GM18498 (cell line): ENCODE data around the gene EFEMP1.

ENCODE experiments used
- ATAC-seq: cut with Tn5 transposase; IDR thresholded peaks from one replicate; pipeline ENCODE4 v1.9.1; 2021; ENCODE audit warnings: mild to moderate bottlenecking, moderate library complexity; ENCODE audit not compliant: unreplicated experiment

EFEMP1 gene

DNA sequence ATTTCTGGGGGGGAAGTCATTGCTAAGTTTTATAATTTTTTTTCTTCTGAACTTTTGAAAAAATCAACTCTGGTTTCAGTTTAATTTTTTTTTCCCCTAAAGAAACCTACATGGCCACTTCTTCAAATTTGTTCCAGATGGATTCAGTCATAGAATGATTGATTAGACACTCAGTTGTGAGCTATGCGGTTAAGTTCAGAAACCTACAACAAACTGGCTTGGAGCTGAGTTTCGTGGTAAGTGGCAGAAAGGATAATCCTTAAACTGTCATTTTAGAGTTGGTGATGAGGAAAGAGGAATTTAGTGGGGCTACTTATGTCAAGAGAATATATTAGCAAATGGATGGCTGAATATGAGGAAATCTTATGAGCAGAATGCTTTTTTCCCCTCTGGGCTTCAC, 23.7 kb downstream of the EFEMP1 start:
- no peak for ATAC-seq

DNA sequence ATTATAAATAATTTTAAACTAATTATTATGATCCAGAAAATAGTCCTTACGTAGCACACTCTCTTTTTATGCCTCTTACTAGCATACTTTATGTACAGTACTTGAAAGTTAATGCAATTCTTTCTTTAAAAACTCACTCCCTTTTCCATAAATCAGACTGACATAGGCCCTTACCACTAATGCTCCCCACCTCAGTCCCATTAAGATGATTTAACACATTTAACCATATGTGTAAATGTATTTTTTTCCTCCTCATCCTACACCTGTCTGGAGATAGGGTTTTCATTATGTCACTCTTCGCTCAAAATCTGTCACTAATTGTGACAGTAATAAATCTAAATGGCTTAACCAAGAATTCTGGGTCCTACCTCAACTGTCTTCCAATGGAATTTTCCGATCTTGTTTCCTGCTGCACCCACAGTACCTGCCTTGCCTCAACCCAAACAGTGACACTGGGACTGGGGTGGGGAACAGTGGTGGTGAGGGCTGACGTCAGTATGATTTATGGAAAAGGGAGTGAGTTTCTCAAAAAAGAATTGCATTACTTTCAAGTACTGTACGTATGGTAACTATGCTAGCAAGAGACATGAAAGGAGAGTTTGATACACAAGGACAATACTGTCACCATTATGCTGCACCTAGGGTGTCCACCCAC, 25.1 kb downstream of the EFEMP1 start:
- ATAC-seq: no peak

DNA sequence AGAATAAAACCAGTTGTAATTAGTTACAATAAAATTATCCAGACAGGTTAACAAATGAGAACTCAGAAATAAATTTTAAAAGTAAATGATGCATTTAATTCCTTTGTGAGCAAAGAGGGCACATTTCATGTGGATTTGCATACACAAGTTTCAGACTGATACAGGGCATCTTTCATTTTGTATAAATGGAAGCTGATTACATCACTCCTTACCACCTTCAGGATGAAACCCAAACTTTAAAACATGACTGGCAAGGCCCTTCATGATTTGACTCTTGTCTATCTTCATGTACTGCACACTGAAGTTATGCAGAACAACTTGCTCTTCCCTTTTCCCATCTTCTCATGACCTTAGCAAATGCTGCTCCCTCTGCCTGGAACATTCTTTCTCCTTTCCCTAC, 26.9 kb downstream of the EFEMP1 start:
- no peak for ATAC-seq

DNA sequence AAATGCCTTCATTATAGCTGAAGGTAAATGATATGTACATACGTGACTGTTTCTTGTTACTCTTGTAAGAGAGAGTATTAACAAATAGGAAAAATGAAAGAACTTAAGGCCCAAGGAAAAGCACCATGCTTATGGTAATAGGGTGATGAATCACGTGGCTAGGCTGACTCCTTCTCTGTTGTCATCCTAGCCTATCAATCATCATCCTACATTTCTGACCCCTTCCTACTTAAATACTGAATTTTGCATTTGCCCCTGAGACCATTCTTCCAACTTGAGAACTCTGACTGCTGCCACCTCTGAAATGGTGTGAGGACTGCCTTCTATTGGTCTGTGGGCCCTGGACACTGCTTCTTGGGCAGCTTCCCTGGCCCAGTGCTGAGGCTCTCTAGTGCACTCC, 28.9 kb downstream of the EFEMP1 start:
- no peak for ATAC-seq

DNA sequence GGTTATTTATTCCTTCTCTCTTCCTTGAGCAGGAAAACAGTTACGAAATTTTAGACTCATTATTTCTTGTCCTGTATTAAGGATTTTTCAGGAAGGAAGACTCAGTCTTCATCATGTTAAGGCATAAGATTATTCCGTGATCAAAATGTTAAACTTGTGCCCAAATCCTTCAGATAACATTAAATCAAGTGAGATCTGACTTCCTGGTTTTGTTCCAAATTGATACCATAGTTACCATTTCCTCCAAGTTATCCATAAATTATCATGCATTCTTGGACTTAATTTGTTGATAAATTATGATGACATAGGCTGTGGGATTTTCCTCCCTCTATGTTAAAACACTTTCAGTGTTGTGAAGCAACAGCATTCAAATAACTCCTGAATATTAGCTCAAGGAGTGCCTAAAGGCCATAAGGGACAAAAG, 31.9 kb downstream of the EFEMP1 start:
- no peak for ATAC-seq

DNA sequence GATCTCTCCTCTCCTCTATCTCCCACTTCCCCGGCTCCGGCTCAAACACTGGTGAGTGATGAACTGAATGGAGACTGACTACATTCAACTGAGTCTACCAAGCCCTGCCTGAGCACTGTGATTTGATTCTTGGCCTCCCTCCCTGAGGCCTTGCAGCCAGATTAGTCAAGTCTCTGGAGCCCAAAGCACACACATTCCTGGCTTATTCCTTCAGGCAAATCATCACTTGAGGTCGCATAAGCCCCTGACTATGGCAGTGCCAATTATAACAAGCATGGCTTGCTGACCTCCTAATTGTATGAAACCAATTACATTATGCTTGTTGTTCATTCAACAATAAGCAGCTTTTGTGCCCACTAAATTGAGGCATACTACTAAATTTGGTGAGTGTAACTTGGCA, 34.6 kb downstream of the EFEMP1 start:
- no peak for ATAC-seq

DNA sequence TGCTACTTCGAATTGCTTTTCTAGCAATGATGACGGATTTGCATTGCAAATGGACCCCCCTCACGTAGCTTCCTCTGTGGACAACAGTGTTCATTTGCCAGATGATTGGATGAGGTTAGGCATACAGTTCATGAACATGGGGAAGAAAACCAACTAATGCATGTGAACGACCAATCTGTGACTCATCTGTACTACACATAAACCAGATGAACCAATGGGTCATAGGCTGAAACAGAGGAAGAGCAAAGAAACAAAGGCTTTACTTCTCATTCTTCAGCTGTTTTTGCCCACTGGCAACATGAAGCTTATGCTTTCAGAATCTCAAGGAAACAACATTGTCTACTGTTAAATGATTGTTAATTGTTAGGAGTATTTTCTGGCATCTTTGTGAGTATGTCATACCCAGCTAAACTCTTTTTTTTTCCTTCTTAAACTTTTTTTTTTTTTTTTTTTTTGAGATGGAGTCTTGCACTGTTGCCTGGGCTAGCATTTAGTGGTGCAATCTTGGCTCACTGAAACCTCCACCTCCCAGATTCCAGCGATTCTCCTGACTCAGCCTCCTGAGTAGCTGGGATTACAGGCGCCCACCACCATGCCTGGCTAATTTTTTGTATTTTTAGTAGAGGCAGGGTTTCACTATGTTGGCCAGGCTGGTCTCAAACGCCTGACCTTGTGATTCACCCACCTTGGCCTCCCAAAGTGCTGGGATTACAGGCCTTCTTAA, 35.5 kb downstream of the EFEMP1 start:
- no peak for ATAC-seq

DNA sequence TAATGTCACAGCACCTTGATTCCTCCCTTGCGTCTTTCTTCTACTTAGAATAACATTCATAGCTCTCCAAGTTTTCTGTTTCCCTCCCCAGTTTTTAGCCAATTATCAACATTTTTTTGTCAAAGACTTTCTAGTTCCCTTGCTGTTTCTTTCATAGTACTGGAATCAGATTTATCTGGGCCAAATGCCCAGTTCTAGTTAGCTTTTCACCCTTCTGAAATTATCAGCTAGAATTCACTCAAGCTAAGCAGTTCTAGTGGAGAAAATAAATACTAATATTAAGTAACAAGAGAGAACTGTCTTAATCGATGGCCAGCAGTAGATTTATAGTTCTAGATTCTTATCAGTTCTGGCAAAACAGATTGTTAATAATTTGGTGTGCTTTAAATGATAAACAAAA, 36.2 kb downstream of the EFEMP1 start:
- ATAC-seq: no peak

DNA sequence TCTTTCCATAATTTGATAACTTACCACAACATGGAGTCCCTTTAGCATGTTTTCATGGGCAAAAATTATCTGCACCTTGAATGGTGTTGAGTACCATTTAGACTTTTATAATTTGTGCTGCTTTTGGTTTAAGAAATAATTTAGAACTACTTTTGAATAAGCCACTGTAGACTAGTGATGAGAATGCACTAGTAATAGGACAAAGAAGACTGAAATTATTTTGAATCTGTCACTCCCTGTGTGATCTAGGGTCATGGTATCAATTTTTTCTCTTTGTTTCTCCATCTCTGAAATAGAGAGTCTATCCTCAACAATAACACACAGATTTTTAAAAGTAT, 37.7 kb downstream of the EFEMP1 start:
- ATAC-seq: no peak

DNA sequence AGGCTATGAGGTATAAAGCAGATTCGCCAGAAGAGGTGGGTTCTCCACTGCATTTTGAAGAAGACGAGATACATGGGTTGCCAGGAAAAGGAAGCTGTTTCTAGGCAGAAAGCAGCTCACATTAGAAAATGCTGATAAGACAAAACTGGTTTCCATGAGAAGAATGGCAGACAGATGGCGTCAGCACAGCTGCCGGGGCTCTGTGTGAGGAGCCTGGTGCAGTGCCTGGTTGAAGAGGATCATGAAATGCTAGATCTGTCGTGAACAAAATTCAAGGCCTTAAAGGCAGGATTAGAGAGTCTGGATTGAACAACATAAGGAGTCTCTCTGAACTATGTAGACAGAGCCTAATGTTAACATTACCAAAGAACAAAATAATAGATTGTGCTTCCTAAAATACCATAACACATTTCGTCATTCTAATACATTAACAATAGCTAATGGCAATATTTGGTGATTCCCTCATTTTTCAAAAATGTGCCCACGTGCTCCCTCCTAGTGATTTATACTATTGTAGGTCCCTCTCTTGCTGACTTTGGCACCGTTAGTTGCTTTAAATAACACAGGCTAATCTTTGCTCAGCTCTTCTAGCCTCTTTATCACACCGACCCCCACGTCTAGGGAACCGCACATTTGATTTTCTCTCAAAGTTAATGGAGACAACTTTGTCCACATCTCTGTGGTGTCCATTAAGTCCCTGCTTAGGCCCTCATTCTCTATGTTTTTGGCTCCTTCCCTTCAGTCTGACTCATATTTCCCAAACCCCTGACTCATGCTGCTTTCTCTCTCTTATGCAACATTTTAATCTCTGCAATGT, 38.2 kb downstream of the EFEMP1 start:
- ATAC-seq: no peak

DNA sequence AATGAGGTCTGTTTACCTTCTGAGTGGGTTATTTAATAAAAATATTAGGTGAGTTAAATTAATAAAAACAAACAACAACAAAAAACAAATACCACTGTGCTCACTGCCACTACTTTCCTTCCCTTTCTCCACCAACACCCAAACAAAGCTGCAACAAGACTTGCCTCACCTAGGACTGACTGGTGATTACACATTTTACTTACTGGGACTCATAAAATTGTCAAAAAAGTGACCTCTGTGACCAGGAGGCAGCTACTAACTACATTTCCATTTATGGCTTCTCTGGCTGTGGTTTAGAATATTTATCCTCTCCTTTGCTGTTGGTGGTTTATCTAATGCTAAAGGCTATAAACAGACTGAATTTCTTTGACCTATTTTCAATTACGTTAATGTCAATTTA, 39.8 kb downstream of the EFEMP1 start:
- ATAC-seq: no peak

DNA sequence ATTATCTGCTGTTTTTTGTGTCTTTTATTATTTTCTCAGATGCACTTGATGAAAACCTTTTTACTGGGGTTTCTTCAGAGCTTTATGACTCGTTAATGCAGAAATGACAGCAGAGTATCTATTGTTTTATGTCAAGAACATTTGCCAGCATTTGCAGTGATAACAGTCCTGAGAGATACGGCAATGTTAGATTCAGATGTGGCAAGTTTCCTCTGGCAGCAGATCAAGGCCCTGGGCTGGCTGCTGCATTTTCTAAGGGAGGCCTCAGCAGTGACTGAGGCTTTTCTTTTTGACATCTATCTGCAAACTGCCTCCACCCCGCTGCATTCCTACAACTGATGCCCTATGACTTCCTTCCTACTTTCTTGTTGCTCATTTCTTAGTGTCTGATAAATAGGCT, 40.2 kb downstream of the EFEMP1 start:
- ATAC-seq: no peak

DNA sequence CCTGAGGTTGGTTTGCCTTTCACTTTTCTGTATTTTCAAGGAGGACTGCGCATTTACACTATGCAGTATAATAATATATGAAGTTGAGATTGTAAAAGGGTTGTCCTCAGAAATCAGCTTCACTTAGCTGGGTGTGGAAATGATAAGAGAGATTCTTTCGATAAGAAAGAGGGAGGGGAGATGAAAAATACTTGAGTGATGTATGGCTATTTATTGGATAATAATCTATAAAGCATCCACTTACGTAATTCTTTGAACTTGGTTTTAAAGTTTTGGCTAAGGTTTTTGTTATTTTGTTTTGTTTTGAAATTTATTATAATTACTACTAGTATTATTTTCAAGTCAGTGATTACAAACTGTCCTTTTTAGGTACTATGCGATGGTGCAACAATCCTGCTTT, 40.6 kb downstream of the EFEMP1 start:
- ATAC-seq: no peak

DNA sequence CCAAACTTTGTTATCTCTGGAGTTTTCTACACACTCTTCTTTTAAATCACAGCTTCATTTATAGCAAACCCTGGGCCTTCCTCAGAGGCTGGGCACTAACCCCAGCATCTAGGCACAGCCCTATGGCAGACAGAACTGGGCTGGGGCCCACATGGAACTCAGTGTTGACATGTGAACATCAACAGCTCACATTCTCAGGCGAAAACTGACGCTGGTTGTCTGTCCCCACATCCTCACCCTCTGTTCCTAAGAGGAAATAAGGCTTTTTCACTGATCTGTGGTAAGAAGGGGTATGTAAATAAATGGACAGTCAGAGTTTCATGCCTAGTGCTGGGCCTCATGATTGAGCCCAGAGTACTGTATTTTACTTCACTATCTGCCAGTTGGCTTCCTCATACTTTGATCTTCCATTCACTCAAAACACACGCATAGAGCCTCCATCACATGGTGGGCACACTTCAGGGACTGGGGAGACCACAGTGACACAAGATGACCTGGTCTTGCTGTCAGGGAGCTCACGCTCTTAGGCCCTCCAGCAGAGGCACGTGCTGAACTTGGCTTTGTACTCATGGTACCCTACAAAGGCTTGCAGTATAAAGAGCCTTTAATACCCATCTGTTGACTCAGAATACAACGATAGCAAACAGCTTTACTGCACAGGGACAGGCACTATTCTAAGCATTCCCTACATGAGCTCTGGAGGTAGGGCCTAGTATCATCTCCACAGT, 43.0 kb downstream of the EFEMP1 start:
- ATAC-seq: no peak

DNA sequence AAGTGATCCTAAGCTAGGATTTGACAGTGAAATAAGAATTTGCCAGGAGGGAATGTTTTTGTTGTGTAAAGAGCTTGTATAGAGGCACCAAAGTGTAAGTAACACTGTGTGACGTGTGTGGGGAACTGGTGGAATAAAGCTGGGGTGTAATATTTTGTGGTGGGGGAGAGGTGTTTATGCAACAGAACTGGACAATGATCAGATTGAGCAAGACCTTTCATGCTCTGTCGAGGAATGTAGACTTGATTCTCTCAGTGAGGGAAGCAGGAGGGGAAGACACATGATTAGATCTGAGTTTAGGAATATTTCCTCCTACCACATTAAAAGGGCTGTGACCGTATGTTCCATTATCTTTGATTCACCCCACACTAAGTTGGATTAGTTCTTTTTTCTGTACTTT, 43.6 kb downstream of the EFEMP1 start:
- no peak for ATAC-seq

DNA sequence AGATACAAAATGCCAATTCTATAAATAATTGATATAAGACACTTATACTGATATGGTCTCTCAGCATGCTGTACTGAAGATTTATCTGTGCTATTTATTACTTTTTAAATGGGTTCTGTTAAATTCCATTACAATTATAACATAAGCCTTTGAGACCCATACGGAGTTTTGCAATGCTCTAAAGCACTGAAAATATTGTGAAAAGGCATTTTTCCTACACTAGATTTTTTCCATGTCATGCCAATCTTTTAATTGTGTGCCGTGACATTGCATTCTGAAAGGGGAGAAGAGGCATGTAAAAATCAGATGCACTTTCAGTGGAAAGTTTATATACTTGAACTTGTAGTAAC, 46.5 kb downstream of the EFEMP1 start:
- ATAC-seq: no peak

DNA sequence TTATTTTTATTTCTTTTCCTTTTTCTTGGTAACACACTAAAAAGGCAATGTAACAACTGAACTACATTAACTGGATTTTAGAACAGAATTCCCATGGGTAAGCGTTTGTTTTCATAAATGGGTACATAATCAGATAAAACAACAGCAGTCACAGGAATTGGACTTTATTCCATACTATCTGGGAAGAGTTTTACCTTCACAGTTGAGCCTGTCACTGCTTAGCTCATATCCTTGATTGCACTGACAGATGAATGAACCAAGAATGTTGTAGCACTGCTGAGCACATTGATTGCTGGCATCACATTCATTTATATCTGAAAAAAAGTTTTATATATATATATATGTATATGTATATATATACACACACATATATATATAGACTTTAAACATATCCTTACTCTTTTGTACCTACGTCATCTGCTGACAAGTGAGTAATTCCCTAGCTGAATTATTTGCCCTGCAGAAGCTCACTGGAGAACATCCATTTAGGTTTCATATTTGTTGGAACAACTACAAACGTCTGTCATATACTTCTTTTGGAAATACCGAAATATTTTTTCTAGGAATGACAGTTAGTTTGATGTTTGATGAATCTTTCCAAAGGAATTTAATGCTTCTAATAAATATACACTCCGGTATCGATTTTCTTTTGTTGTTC, 47.0 kb downstream of the EFEMP1 start:
- ATAC-seq: no peak

DNA sequence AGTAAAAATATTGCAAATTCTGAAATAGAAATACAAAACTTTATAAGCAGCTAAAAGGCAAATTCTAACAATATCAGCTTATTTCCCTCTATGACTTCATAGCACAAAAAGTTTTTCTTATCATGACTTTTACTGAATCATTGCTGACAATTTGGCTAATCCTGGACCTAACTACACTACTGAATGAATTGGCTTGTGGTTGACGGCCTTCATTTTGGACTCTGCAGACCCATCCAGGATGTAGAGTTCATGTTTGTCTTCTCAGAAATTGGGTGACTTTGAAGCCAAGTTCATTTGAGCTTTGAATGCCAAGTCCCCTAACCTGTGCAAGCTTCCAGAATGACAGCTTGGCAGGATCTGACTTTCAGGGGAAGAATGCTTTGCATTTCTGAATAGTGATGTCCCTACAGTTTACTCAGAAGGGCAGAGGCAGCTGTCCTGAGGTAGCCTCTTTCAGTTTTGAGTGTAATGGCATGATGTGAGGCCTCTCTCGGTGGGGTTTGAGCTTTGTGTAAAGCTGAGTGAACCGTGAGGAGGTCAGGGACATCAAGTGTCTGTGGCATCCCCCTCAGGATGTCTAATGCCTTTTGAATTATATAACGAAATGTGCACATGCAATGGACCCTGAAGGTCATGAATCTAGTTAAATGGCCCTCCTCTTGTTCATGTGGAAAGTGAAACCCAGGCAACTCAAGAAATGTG, 48.0 kb downstream of the EFEMP1 start:
- peak; percentile 76 for ATAC-seq

DNA sequence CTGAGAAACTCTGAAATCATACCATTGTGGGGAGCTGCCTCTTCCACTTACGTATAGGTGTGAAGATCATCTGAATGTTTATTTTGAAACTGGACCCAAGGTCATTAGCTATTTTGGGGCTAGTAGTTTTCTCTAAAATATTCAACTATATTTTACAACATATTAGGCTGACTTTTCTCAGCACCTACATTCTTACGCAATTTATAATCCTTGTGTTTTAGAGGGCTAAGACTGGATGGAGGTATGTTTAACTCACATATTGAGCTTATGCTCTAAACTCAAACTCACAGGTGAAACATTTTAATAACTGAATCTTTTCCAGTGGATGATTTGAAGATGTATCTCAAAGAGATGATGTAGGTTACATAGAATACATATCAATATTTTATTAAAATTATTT, 49.2 kb downstream of the EFEMP1 start:
- no peak for ATAC-seq

DNA sequence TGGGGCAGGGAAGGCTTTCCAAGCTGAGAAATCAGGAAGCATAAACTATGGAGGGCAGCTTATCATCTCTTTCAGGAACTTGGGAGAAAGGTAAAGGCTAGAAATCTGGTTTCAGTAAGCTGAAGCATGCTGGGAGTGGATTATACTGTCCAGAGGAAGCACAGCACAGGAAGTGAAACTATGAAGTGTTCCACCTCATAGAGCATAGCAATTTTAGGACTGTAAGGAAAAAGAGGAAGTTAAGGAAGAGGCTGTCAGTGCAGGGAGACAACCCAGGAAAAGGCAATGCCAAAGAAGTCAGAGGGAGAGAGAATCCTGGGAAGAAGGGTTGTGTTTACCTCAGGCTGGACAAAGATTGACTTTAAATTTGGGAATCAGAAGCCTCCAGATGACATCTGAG, 51.9 kb downstream of the EFEMP1 start:
- ATAC-seq: no peak
